Stimulated activated CD4-positive, alpha-beta T cell treated with anti-CD3 and anti-CD28 coated beads, Interleukin-15, amount 100 ng/mL, for 24 hours (primary cell): Measurements from ENCODE around the gene PM20D2.
A peak's percentile ranks its signal among the peaks of the same experiment; 100 is the strongest.
"Not testable (repeated sequence)": the region's sequence is repeated elsewhere in the genome, so short reads cannot be mapped to it uniquely, and the experiment has no call there.

Experiments used
- DNase-seq: peaks from one replicate; pipeline ENCODE4 v3.0.0-alpha.2; 2020

Gene PM20D2, protein sequence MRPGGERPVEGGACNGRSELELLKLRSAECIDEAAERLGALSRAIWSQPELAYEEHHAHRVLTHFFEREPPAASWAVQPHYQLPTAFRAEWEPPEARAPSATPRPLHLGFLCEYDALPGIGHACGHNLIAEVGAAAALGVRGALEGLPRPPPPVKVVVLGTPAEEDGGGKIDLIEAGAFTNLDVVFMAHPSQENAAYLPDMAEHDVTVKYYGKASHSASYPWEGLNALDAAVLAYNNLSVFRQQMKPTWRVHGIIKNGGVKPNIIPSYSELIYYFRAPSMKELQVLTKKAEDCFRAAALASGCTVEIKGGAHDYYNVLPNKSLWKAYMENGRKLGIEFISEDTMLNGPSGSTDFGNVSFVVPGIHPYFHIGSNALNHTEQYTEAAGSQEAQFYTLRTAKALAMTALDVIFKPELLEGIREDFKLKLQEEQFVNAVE

DNA sequence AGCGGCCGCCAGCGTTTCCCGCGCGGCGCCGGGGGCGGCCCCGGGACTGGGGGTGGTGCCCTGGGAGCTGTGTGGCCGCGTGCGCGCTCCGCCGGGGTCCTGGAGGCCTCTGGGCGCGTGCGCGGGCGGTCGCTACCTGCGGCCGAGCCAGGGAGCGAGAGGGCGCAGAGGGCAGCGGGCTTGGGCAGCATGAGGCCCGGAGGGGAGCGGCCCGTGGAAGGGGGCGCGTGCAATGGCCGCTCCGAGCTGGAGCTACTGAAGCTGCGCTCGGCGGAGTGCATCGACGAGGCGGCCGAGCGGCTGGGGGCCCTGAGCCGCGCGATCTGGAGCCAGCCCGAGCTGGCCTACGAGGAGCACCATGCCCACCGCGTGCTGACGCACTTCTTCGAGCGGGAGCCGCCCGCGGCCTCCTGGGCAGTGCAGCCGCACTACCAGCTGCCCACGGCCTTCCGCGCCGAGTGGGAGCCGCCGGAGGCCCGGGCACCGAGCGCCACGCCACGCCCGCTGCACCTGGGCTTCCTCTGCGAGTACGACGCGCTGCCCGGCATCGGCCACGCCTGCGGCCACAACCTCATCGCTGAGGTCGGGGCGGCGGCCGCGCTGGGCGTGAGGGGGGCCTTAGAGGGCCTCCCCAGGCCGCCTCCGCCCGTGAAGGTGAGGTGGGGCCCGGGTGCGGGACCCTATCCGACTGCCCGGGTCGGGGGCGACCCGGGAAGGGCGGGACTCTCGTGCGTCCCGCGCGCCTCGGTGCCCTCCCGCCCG is at the start of gene PM20D2:
TSS of gene PM20D2 (plus strand) at position 100 of the 762 bp plus-strand sequence. CDS start at position 190, 90 bp downstream.
- peak; percentile 85 for DNase-seq

DNA sequence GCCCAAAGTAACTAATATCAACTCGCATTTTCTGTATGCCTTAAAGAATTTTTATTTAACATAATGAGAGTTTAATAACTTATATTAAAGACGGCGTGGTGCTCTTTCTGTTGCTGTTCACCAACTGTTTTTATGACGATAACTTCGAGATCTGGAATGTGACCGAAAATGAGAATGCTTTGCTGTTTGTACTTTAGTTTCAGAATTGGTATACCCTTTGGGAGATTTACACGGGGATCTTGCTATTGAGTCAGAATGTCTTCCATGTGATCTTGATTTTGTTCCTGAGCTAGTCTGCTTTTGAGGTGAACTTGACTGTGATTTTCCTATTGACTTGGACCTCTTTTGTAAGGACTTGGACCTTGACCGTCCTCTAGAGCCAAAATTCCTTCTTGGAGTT is 47.4 kb upstream of the PM20D2 start:
- no peak for DNase-seq

DNA sequence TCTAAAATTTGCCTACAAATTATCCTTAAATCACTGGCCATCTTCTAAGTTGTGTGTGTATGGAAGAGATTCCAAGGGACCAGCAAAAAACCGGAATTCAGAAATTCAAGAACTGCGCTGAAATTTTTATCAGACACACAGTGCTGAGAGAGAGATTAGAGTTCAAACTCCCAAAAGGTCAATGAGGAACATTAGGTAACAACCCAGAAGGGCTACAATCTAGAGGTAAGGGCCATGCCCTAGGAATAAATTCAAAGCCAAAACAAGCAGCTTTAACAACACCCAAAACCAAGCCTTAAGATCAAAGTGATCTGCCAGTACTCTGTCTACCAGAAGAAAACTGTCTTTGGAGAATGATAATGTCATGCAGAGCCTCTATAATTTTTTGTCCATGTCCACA is 45.7 kb upstream of the PM20D2 start:
- no peak for DNase-seq

DNA sequence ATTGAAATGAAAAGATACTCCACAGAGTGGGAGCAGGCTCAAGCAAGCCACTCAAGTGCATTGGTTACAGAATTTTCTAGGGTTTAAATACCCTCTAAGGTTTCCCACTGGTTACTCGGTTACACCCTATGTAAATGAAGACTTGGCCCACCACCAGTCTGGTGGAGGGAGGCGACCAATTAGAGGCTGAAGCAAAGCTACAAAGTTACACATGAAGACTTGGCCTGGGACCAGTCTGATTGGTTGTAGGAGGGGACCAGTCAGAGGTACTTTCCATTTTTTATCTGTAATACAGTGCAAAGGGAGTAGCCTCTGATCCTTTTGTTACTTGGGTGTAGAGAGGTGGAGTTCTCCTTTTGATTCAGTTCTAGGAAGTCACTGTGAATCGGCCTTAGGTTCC is 35.6 kb upstream of the PM20D2 start:
- no peak for DNase-seq

DNA sequence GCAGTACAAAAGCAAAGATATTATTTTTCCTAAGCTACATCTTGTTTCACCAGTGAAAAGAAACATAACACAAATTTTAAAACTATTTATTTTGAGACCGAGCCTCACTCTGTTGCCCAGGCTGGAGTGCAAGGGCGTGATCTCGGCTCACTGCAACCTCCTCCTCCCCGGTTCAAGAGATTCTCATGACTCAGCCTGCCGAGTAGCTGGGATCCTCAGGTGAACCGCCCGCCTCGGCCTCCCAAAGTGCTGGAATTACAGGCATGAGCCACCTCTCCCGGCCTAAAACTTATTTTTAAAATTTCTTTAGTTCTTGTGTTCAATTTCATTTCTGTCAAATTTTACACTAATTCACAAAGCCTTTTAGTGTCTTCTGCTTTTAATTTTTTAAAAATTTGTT is 33.9 kb upstream of the PM20D2 start:
- no peak for DNase-seq

DNA sequence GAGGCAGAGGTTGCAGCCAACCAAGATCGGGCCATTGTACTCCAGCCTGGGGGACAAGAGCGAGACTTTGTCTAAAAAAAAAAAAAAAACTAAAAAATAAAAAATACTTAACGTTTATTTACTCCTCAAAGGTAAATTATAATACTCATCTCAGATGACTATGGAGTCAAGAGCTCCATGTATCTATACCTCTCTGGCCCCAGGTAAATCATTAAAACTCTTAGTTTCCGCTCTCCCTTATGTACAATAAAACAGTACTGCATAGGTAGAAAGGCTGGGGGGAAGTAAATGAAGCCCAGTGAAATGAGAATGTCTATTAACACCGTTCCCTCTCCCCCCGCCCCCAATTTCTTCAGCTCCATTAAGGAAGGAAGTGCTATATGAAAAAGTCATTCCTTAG is 29.2 kb upstream of the PM20D2 start:
- DNase-seq = no peak

DNA sequence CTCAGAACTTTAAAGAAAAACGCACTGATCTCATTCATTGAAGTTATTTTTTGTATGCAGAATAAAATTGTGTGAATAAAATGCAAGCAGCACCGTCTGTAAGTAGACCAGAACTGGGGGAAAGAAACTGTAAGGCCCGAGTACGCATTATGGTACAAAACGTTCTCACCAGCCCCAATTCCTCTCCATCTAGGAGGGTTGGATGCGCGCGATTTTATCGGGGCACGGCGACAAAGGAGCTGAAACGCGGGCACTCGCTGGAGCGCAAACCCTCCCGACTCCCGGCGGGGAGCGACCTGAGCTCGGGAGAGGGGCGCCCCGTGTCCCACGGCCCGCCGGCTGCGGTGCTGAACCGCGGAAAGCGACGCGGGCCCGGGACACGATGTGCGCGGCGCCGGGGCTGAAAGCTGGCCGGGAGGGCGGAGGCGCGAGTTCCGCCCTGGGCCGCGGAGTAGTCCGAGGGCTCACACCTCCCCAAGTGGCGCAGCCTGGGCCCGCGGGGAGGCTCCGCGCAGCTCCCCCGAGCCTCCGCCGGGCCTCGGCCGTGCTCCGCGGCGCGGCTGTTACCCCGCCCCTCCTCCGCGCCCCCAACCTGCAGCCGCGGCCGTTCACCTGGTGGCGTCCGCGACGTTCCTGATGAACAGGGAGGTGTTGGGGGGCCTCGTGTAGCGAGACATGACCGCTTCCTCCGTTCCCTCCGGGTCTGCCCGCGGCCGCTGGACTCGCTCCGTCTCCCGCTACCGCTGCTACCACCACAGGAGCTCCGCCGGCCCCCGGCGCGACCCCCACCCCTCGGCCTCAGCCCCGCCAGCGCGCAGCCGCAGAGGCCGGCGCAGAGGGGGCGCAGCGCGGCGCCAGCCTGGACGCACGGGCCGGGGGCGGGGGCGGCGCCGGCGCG is 28.4 kb upstream of the PM20D2 start, which contains the start of gene SRSF12:
TSS of gene SRSF12 (minus strand) at position 861 of the 898 bp plus-strand sequence. CDS start at position 677, 184 bp downstream.
- peak; percentile 57 for DNase-seq

DNA sequence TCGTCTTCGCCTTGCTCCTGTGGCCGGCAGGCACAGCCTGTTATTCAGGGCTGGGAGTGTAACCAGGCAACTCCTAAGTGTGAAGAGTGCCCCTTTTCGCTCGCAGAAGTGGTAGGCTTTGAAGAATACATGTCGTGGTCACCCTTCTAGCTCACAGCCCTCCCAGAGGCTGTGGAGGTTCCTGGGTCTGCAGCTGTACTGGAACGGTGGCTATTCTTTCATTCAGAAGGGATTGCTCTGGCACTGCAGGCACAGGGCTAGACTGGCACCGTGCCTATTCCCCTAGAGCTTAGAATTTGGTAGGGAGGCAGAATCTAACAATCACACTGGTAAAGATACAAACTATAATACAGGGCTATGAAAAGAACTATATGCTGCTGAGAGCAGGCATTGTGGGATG is 26.9 kb upstream of the PM20D2 start:
- no peak for DNase-seq

DNA sequence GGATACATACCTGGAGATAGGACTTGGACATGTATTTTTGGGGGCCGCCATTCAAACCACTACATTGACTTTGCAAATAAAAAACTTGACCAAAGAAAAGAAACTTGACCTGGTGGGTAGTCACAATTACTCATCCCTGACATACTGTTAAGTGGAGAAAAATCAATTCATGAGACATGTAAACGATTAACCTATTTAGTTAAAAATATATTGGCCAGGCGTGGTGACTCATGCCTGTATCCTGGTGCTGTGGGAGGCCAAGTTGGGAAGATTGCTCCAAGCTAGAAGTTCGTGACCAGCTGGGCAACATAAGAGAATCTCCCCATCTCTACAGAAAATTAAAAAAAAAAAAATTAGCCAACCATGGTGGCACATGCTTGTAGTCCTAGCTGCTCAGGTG is 25.5 kb upstream of the PM20D2 start:
- DNase-seq = no peak

DNA sequence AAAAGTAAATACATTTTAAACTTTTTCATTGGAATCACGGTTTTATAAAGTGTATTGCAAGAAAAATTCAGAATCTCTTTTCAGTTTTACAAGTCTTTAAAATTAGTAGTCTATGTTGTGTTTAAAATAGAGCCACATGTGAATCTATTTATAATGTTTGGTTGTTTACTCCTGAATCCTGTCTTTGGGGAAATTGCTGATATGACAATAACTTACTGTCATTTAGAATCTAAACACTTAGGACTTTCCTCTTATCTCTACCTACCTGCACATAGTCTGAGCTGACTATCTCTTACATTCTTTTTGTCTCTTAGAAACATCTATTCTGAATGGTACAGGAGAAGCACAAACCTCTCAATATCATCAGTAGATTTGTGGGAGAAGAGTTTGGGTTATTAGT is 23.9 kb upstream of the PM20D2 start:
- no peak for DNase-seq

DNA sequence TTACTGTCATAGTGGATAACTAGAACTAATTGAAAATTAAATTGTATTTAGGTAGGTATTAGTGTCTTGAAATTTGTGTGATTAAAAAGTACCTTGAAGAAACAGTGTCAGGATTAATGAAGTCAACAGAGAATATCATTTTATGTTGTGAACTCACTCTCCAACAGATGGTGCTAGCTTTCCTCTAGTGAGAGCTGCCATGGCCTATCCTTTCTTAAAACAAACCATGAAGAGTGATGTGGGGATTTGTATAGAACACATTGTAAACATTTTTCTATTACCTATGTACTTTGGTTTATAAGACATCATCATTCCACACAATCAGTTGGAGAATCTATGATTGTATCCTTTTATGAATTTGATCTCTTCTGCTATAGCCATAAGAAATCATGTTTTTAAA is 23.2 kb upstream of the PM20D2 start:
- DNase-seq = no peak

DNA sequence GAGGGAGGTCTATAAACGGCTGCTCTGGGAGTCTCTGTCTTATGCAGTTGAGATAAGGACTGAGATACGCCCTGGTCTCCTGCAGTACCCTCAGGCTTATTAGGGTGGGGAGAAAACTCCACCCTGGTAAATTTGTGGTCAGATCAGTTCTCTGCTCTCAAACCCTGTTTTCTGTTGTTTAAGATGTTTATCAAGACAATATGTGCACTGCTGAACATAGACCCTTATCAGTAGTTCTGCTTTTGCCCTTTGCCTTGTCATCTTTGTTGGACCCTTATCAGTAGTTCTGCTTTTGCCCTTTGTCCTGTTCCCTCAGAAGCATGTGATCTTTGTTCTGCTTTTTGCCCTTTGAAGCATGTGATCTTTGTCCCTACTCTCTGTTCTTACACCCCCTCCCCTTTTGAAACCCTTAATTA is 17.6 kb upstream of the PM20D2 start:
- DNase-seq = not testable (repeated sequence)

DNA sequence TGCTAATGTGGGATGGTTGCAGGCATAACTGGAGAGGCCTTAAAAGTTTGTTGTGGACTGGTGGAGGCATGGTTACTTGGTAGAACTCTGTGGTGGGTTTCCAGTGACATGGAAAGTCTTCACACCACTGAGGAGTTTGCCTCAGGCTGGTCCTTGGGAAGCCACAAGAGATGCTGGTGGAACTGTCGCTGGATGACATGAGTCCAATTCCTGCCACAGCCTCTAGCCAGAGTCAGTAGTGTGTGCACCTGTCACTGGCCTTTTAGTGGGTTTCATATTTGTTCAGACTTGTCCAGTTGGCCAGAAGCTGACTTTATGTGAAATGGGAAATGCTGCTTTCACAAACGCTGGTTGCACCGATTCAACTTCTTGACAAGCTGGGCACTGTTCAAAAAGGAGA is 14.3 kb upstream of the PM20D2 start:
- no peak for DNase-seq

DNA sequence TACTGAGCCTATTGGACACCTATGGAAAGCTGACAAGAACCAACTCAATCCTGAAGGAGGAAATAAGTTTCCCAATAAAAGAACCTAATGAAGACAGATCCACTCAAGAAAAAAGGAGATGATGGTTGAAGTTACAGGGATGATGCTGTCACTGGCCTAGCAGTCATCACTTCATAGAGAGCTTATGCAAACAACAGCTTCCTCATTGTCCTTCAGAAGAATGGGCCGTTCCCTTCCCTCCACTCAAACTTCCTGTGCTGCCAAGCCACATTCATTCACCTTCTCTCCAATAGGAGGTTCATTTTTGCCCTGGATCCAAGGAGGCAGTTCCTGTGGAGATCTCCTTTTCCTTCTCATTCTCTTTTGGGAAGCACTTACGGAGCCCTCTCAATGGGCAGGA is 13.8 kb upstream of the PM20D2 start:
- DNase-seq = no peak

DNA sequence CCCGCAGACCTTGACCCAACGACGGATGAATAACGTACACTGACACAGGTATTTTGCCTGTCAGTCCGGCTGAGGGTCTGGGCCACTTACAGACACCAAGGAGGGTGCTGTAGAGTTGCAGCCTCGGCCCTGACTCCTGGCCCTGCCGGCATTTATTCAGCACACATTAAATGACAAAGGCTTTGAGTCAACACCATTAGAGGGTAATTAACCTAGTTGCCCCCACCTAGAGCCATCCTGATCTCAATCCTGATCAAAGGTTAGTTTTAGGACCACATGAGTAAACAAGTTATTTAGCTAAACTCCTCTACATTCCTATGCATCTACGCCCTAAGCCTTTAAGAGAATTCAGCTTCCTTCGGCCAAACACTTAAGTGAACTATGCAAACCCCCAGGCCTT is 11.9 kb upstream of the PM20D2 start:
- no peak for DNase-seq

DNA sequence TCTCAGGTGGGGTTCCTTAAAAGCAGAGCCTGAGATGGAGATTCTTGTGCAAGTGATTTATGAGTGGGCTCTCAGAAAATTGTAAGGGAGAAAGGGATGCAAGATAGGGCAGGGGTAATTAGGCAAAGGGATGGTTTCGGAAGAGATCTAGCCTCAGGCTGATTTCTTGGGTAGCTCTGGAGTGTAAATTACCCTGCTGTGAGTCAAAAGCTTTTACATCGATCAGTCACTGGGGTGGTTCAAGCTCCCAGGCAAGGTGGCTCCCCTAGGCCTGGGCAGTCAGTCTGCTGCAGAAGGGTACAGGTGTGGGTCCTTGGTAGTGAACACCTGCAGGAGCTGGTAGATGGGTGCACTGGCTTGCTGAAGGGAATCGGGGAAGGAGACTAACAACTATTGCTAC is 11.1 kb upstream of the PM20D2 start:
- no peak for DNase-seq

DNA sequence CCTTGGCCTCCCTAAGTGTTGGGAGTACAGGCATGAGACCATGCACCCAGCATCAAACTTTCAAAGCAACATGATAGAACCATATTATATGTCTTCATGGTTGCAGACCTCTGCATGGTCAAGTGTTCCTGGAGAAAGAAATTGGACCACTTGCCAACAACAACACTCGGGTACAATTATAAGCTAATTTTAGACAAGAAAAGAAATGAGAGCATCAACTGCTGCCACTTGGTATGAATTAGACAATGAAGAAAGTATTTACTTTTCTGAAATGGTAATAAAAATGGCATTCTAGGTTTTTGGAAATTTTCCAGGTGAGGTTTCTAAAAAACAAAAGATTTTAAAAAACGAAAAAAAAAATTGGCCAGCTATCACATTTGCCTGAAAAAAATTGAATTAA is 7.7 kb upstream of the PM20D2 start:
- no peak for DNase-seq

DNA sequence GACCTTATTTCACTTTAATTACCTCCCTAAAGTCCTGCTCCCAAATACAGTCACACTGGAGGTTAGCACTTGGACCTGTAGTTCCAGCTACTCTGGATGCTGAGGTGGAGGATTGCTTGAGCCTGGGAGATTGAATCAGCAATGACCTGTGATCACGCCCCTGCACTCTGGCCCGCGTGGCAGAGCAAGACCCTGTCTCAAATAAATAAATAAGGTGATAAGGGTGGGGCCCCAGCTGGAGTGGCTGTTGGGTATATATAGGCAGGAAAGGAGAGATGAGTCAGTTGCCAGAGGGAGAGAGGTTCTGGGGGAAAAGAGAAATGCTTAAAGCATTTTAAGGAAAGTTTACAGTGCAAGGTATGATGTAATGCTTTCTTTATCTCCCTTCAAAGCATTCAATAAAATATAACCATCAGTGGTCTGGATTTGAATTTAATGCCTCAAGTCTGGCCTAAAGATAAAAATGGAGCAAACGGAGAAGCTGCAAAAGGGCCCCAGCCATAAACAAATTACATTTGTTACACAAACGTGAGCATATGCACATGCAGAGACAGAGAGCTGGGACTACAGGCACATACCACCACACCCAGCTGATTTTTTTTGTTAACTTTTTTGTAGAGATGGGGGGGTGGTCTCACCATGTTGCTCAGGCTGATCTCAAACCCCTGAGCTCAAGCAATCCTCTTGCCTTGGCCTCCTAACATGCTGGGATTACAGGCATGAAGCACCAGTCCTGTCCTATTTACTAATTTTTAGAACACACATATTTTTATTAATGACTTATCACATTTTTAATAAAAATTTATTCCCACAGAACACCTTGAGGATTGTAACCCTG is 6.1 kb upstream of the PM20D2 start:
- DNase-seq = no peak

DNA sequence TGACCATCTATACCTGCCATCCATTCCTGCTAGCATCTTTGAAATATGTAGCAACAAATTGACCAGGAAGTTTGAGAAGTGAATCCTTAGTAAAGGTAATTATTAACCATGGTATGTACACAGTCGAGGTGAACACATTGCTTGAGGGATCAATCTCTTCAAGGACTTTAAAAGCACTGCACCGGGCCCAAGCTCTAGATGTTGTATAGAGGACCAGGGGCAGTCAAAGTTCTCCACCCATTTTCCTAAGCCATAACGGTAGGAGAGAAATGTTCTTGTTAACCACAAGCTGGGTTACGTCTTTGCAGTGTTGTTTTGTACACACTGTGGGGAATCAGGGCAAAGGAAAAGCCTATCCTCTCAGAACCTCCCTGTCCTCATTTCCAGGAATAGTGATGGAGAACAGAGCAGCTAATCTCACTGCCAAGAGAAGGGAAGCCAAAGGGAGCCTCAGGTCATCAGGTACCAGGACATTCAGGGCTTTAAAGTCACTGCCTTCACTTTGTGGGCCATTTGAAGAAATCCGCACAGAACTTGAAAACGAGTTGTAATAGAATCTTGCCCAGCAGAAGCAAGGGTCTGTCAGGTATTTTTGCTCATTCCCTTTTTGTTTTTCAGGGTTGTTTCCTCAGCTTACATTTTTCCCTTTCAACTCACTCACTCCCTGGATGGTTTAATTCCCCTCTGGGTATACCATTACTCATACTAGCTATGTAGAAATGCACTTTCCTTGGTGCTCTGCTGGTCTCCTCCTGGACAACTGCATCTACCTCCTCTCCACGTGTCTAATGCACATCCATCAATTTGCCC is 5.3 kb upstream of the PM20D2 start:
- no peak for DNase-seq

DNA sequence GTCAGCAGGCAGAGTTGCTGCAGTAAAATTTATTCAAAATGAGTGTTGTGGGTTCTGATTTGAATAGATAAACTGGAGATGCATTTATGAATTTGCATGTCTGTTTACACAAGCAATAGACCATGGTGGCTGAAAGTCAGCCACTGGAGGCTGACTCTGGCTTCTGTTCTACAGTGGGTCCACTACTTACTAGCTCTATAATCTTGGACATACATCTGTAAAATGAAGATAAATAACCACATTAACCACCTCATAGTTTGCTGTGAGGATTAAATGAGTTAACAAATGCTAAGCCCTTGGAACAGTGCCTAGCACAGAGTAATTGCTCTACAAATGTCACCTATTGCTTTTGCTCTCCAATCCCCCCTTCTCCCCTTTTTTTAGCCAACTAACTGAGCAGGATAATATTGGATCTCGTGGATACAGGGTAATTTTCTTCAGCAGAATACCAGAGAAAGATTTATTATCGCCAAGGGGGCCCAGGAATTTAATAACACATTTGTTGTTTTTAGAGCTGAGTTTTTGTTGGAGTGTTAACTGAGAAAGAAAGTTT is 1.4 kb upstream of the PM20D2 start:
- no peak for DNase-seq
